HUDEP-2 (cell line): ENCODE results near the gene ST8SIA6.

Experiments
- DNase-seq, 76 experiments: peaks; one replicate each; lab custom pipeline; 2025; ENCODE audit not compliant: unreplicated experiment in 76 of 76; lab: John Stamatoyannopoulos, UW

Gene ST8SIA6

DNA sequence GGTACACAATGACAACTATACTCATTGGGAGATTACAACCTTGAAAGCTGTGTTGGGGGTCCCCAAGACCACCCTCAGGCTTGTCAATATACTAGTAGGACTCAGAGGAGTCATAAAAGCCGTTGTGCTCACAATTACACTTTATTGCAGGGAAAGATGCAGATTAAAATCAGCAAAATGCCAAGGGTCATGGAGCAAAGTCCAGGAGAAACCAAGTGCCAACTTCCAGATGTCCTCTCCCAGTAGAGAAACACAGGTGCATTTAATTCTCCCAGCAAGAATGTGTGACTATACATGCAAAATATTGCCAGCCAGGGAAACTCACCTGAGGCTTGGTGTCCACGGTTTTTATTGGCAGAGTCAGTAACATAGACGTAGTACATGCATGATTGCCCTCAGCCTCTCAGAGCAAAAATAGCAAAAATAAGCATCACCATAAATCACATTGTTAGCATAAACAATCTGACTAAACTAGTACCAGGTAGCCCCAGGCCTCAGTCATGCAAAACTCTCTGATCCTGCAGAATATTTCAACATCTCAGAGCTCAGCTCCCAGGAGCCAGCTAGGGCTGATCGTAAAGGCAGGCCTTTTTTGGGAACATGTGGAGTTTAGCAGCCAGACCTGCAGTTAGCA lies 175.7 kb downstream of the ST8SIA6 start:
- no peak for DNase-seq

GRCh38 chr10:17276756-17277424 lies 177.5 kb downstream of the ST8SIA6 start:
- no peak for DNase-seq

DNA sequence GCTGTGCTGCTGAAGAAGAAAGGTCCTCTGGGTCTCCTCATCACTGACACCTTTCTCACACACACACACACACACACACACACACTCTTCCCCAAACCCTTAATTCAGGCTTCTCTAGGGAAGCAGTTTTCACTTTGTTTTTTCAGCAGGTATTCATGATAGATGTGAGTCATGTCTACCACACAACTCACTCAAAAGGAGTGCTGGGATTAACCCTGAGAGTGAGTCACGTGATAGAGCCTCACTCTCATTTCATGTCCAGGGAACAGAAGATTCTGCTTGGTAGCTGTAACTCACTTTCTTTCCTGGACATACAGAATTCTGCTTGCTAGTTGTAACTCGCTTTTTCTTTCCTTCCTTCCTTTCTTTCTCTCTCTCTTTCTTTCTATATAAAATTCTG lies 181.0 kb downstream of the ST8SIA6 start:
- no peak for DNase-seq

DNA sequence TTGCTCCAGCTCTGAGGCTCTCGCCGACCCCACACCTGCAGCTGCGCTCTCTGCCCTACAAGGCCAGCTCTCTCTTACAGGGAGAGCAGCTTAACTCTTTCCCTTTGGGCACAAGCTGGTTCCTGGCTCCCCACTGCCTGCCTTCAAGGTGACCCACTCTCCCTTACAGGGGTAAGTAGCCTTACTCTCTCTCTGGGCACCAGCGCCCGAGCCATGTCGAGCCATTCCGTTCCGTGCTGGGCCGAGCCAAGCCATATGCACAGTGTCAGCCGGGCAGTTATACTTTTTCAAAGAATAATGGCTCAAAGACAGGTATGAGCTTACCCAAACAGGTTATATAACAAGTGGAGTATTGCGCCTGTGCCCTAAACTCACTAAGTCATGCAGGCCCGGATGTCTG lies 181.7 kb downstream of the ST8SIA6 start:
- DNase-seq = no peak
